A549 (cell line): ENCODE data around the gene ENTREP3. TPM values are rescaled to one million over a fixed set of nuclear protein-coding genes. Genes with fewer than 3 reads are reported as not detected.

Experiments
- ATAC-seq, 2 experiments: fragments of 200-7000 bp in 1 of 2; fragments of >200 bp in 1 of 2; cut with Nextera tagmentation in 1 of 2; cut with Tn5 transposase in 1 of 2; 3 replicates each; pipeline versions ENCODE4 v1.8.0 to v1.9.1; 2018 to 2020; ENCODE audit warnings: mild to moderate bottlenecking in 1 of 2, moderate library complexity in 1 of 2
- CTCF ChIA-PET: fragments of 300-600 bp; sonication (Branson Sonifier 250); formaldehyde crosslinking; extraction: SDS; loops from one replicate; lab custom pipeline; 2021; ENCODE audit warnings: antibody characterized with exemption, inconsistent platforms; lab: Yijun Ruan, JAX
- POLR2A ChIA-PET: fragments of 350-600 bp; formaldehyde crosslinking; extraction: SDS; loops from one replicate; lab custom pipeline; 2021; ENCODE audit warnings: antibody characterized with exemption, inconsistent platforms; lab: Yijun Ruan, JAX
- DNase-seq, 2 experiments: peaks; one replicate each; pipeline versions ENCODE4 v3.0.0 to v3.0.0-alpha.2; 2011 to 2016; ENCODE audit warnings: low read depth in 1 of 2, low spot score in 1 of 2
- FAIRE-seq: peaks from 2 replicates; lab custom pipeline; 2011; peaks lifted over from hg19 to GRCh38; lab: Jason Lieb, UNC
- H3K27ac ChIP-seq, 2 experiments: fragments of >200 bp; sonication (Bioruptor Twin); formaldehyde crosslinking; 3 replicates each; pipeline ENCODE4 v1.5.1; 2016 to 2017
- H3K4me1 ChIP-seq: fragments of >200 bp; sonication (Bioruptor Twin); formaldehyde crosslinking; 3 replicates; pipeline ENCODE4 v1.6.1; 2016
- H3K4me2 ChIP-seq: fragments of >200 bp; sonication (Bioruptor Twin); formaldehyde crosslinking; 3 replicates; pipeline ENCODE4 v1.6.1; 2016
- H3K4me3 ChIP-seq: fragments of >200 bp; sonication (Bioruptor Twin); formaldehyde crosslinking; 3 replicates; pipeline ENCODE4 v1.5.1; 2016
- H3K9me3 ChIP-seq: fragments of >200 bp; sonication (Bioruptor Twin); formaldehyde crosslinking; 3 replicates; pipeline ENCODE4 v1.6.1; 2016
- BHLHE40 ChIP-seq: IDR thresholded peaks from 2 replicates; pipeline ENCODE4 v1.6.1; 2012; ENCODE audit warnings: low read depth, low read length, inconsistent platforms
- CBX8 ChIP-seq: fragments of 200-600 bp; sonication (generic); IDR thresholded peaks from 2 replicates; pipeline ENCODE4 v1.6.1; 2016
- E2F6 ChIP-seq: IDR thresholded peaks from 2 replicates; pipeline ENCODE4 v1.6.1; 2012; ENCODE audit warnings: low read depth, borderline replicate concordance
- EHF ChIP-seq: fragments of 250-450 bp; sonication (Bioruptor Pico); IDR thresholded peaks from 2 replicates; pipeline ENCODE4 v1.5.0; 2020; ENCODE audit warnings: mild to moderate bottlenecking
- FOXS1 ChIP-seq: fragments of 250-450 bp; sonication (Bioruptor Pico); IDR thresholded peaks from 2 replicates; pipeline ENCODE4 v1.5.0; 2020; ENCODE audit warnings: mild to moderate bottlenecking, moderate library complexity
- HEYL ChIP-seq: fragments of 250-450 bp; sonication (Bioruptor Pico); IDR thresholded peaks from 2 replicates; pipeline ENCODE4 v1.8.0; 2021; ENCODE audit warnings: mild to moderate bottlenecking, moderate library complexity
- HMGXB4 ChIP-seq: fragments of 250-450 bp; sonication (Bioruptor Pico); IDR thresholded peaks from 2 replicates; pipeline ENCODE4 v1.5.0; 2021; ENCODE audit warnings: mild to moderate bottlenecking, moderate library complexity, borderline replicate concordance
- HOXA7 ChIP-seq: fragments of 250-450 bp; sonication (Bioruptor Pico); IDR thresholded peaks from 2 replicates; pipeline ENCODE4 v1.5.0; 2020; ENCODE audit warnings: mild to moderate bottlenecking, moderate library complexity
- KDM1A ChIP-seq: fragments of 200-600 bp; sonication (generic); IDR thresholded peaks from 2 replicates; pipeline ENCODE4 v1.6.1; 2016; ENCODE audit warnings: low read depth, mild to moderate bottlenecking
- MAX ChIP-seq: IDR thresholded peaks from 2 replicates; pipeline ENCODE4 v1.6.1; 2012
- MYC ChIP-seq: IDR thresholded peaks from 2 replicates; pipeline ENCODE4 v1.6.1; 2012; ENCODE audit warnings: mild to moderate bottlenecking, inconsistent platforms, low read length, improper control_type of control experiment, borderline replicate concordance
- NR3C1 ChIP-seq: fragments of >200 bp; sonication (Bioruptor Twin); formaldehyde crosslinking; IDR thresholded peaks from 3 replicates; pipeline ENCODE4 v1.6.1; 2017
- PBX3 ChIP-seq: IDR thresholded peaks from 2 replicates; pipeline ENCODE4 v1.6.1; 2012
- REST ChIP-seq: fragments of 200-600 bp; sonication (generic); IDR thresholded peaks from 2 replicates; pipeline ENCODE4 v1.6.1; 2016; ENCODE audit warnings: antibody characterized with exemption, mild to moderate bottlenecking, moderate library complexity
- TP53 ChIP-seq: fragments of 250-450 bp; sonication (Bioruptor Pico); IDR thresholded peaks from 2 replicates; pipeline ENCODE4 v1.5.0; 2021; ENCODE audit warnings: mild to moderate bottlenecking, moderate library complexity
- ZC3H11A ChIP-seq: fragments of 450-650 bp; IDR thresholded peaks from 2 replicates; pipeline ENCODE4 v1.6.1; 2014; ENCODE audit warnings: antibody characterized with exemption, mild to moderate bottlenecking
- WGBS: methylation state at CpG from one replicate; pipeline ENCODE4 v1.1.6; 2017; ENCODE audit errors: missing lambda C conversion rate; 5-methylcytosine and 5-hydroxymethylcytosine counted together
- polyA plus RNA-seq, 4 experiments: library from polyadenylated mRNA; depleted of rRNA in 3 of 4; stranded (reverse); fragments of >200 nt; fragmentation: RNase III in 1 of 4; extraction: RNeasy Plus Mini Kit Qiagen cat#74134 plus additional on column Dnase treatment in 1 of 4; gene quantifications; 2 replicates in 3 of 4; 3 replicates in 1 of 4; pipeline ENCODE4 v1.2.3, GENCODE V29; 2011 to 2017

The ENTREP3 gene
- polyA plus RNA-seq, 2 of the 4 experiments (the other 2 are of a cell fraction): 8.4 to 29.5 TPM

- TF ChIP-seq HEYL (CRISPR knock-in tag): no peak
- TF ChIP-seq ZC3H11A: no peak
- TF ChIP-seq KDM1A: no peak
- TF ChIP-seq PBX3: no peak
- no peak for TF ChIP-seq TP53 (CRISPR knock-in tag)
- TF ChIP-seq MYC: no peak
- no peak for TF ChIP-seq REST
- TF ChIP-seq HMGXB4 (CRISPR knock-in tag): no peak
- FAIRE-seq (no peak), ATAC-seq (no peak), DNase-seq (no peak)
- Histone ChIP-seq H3K27ac (no peak overlapping the region), H3K4me1 (peaks cover 3% of the 10 kb centered on the region), H3K4me3 (no peak overlapping the region), H3K4me2 (no peak overlapping the region), H3K9me3 (no peaks in the 10 kb centered on the region)
- CTCF ChIA-PET: interaction anchor here (1.4 to 11.7 kb wide), 6 partner anchors 8 to 48 kb away, joined by 4 to 102 read pairs (median 8); partner anchors contain the start of gene KRTCAP2
- POLR2A ChIA-PET: no interaction called here
- WGBS: 82% methylated on average over 7 of the region's 7 CpGs
Measured at GRCh38 chr1:155202198-155202597, 53.1 kb downstream of the ENTREP3 start.

GRCh38 chr1:155200920-155201319, 54.4 kb downstream of the ENTREP3 start:
- no peak overlapping the region for H3K4me3 ChIP-seq
- H3K4me2 ChIP-seq: no peak overlapping the region
- ATAC-seq (no peak), FAIRE-seq (no peak), DNase-seq (no peak)
- H3K9me3 ChIP-seq: no peaks in the 10 kb centered on the region
- CTCF ChIA-PET: interaction anchor here (0.7 to 11.7 kb wide), 7 partner anchors 18 to 391 kb away, joined by 3 to 102 read pairs (median 4); no protein-coding TSS in a partner anchor
- WGBS: 87% methylated on average over 5 of the region's 5 CpGs
- no peak overlapping the region for H3K27ac ChIP-seq
- TF ChIP-seq FOXS1 (no peak), BHLHE40 (no peak), MAX (no peak), EHF (CRISPR knock-in tag) (no peak)
- TF ChIP-seq, all 56 proteins: peak for 0
- H3K4me1 ChIP-seq: peaks cover 4% of the 10 kb centered on the region; the same call in 2 of the 3 replicates
- POLR2A ChIA-PET: no interaction called here

- Histone ChIP-seq H3K9me3 (no peaks in the 10 kb centered on the region), H3K27ac (no peak overlapping the region), H3K4me1 (peaks cover 11% of the 10 kb centered on the region; the same call in 2 of the 3 replicates), H3K4me2 (no peak overlapping the region), H3K4me3 (no peak overlapping the region)
- FAIRE-seq: no peak
- no peak for DNase-seq
- CTCF ChIA-PET: interaction anchor here (1.7 to 11.7 kb wide), 3 partner anchors 25 to 392 kb away, joined by 4 to 102 read pairs (median 4); no protein-coding TSS in a partner anchor
- no peak for TF ChIP-seq E2F6
- no peak for TF ChIP-seq REST
- no peak for TF ChIP-seq KDM1A
- no peak for TF ChIP-seq NR3C1
- TF ChIP-seq MAX: no peak
- TF ChIP-seq EHF (CRISPR knock-in tag): no peak
- TF ChIP-seq CBX8: no peak
- no peak for TF ChIP-seq HOXA7 (CRISPR knock-in tag)
- no peak for ATAC-seq
- 83% methylated on average over 4 of the region's 4 CpGs for WGBS
- POLR2A ChIA-PET: no interaction called here
Measured at GRCh38 chr1:155199792-155200191, 55.5 kb downstream of the ENTREP3 start.
